ENCODE measurements around the gene FAM83G. TPM values are rescaled to one million over a fixed set of nuclear protein-coding genes. Genes with fewer than 3 reads are reported as not detected.

FAM83G gene
- total RNA-seq, 2 experiments from 2014 or later: 2.9 to 3.0 TPM

DNA sequence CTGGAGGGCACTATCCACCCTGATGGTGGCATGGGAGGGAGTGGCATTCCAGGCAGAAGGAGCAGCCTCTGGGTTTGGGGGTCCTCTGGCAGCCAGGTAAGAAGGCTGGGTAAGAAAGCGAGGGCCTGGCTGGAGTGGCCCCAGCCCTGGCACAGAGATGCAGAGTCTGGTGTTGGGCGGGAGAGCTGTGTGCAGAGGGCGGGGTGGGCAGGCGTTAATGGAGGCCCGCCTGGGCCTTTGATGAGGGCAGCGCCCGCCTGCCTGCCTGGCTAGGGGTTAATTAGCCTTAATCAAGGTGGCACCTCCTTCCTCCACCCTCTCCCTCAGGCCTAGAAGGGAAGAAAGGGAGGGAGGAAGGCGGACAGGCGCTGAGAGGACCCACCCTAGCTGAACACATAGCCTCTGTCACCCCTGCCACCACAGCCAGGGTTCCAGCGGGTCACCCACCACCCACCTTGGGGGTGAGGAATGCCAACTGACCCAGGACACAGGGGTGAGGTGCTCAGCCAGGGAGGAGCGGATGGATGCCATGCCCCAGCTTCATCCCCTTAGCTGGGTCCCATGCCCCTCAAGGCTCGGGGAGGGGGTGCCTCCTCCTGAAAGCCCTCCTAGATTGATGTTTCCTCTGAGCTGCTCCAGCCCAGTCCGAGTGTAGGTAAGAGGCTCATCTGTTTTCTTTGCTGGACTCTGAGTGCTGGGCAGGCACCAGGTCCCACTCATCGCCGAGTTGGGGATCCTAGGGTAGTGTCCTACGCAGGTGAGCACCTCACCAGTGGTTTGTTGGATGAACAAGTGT is 13.4 kb upstream of the FAM83G start:
- H3K4me1 Mint-ChIP-seq (ENCODE audit: low read depth): peaks cover 23% of the 10 kb centered on the region
- H3K36me3 Mint-ChIP-seq (ENCODE audit: low read depth): peaks cover 30% of the 10 kb centered on the region
- intact Hi-C loops (cut with DNase I, micrococcal nuclease): loop anchor here in 1 of 2 experiments (10.0 kb wide), 1 partner anchor 193 kb away; no protein-coding TSS in a partner anchor
- ATAC-seq (ENCODE audit: poor library complexity): no peak
- Histone ChIP-seq H3K27ac (ENCODE audit: low read depth in 1 of 2, low read length in 2 of 2) (no peak overlapping the region), H3K4me3 (ENCODE audit: low read length) (no peak overlapping the region), H3K36me3 (ENCODE audit: insufficient read depth, low read length) (peaks cover 24% of the 10 kb centered on the region), H3K4me1 (ENCODE audit: insufficient read depth, low read length) (peaks cover 13% of the 10 kb centered on the region), H3K27me3 (ENCODE audit: control insufficient read depth in 1 of 2, insufficient read depth in 2 of 2, low read length in 2 of 2) (no peaks in the 10 kb centered on the region), H3K9me3 (ENCODE audit: control insufficient read depth in 1 of 2, insufficient read depth in 1 of 2, low read length in 2 of 2) (no peaks in the 10 kb centered on the region)
- no peak overlapping the region for H3K4me3 Mint-ChIP-seq
- no peaks in the 10 kb centered on the region for H3K27me3 Mint-ChIP-seq
- H3K27ac Mint-ChIP-seq: no peak overlapping the region
- ChIA-PET CTCF (interaction anchor here (0.6 kb wide), 1 partner anchor 126 kb away, joined by 3 read pairs; no protein-coding TSS in a partner anchor), POLR2A (interaction anchor here (1.5 kb wide), 1 partner anchor 63 kb away, joined by 4 read pairs; no protein-coding TSS in a partner anchor)
- TF ChIP-seq, protein P1, sequence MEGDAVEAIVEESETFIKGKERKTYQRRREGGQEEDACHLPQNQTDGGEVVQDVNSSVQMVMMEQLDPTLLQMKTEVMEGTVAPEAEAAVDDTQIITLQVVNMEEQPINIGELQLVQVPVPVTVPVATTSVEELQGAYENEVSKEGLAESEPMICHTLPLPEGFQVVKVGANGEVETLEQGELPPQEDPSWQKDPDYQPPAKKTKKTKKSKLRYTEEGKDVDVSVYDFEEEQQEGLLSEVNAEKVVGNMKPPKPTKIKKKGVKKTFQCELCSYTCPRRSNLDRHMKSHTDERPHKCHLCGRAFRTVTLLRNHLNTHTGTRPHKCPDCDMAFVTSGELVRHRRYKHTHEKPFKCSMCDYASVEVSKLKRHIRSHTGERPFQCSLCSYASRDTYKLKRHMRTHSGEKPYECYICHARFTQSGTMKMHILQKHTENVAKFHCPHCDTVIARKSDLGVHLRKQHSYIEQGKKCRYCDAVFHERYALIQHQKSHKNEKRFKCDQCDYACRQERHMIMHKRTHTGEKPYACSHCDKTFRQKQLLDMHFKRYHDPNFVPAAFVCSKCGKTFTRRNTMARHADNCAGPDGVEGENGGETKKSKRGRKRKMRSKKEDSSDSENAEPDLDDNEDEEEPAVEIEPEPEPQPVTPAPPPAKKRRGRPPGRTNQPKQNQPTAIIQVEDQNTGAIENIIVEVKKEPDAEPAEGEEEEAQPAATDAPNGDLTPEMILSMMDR (IDR thresholded peaks at IDR 0.05): no peak
- H3K9me3 Mint-ChIP-seq: no peaks in the 10 kb centered on the region
- DNase-seq: no peak

DNA sequence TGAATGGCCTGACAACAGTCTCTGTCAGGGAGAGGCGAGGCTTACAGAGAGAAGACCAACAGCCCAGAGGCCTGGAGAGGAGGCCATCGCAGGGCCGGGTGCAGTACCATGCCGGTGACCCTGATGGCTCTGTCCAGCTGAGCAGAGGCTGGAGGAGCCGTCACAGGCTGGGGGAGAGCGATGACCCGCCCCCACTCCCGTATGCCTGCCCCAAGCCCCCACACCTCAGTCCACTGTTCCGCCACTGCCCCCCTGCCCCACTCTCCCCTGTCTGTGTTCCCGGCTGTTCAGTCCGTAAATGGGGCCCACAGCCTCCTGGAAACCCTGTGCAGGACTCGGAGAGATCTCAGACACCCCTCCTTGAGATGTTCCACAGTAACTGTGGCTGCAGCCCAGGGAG is 12.8 kb upstream of the FAM83G start:
- CTCF ChIA-PET: no interaction called here
- no peaks in the 10 kb centered on the region for H3K9me3 ChIP-seq (ENCODE audit: control insufficient read depth in 1 of 2, insufficient read depth in 1 of 2, low read length in 2 of 2)
- ATAC-seq (ENCODE audit: poor library complexity) (no peak), DNase-seq (no peak)
- H3K27ac ChIP-seq (ENCODE audit: low read depth in 1 of 2, low read length in 2 of 2): no peak overlapping the region
- no peak overlapping the region for H3K4me3 Mint-ChIP-seq
- H3K27ac Mint-ChIP-seq: no peak overlapping the region
- TF ChIP-seq, protein P1 (IDR thresholded peaks at IDR 0.05): no peak
- POLR2A ChIA-PET: interaction anchor here (1.5 kb wide), 1 partner anchor 13 kb away, joined by 3 read pairs; the partner anchor contains the start of gene FAM83G
- no peaks in the 10 kb centered on the region for H3K27me3 ChIP-seq (ENCODE audit: control insufficient read depth in 1 of 2, insufficient read depth in 2 of 2, low read length in 2 of 2)
- H3K27me3 Mint-ChIP-seq: no peaks in the 10 kb centered on the region
- H3K4me1 ChIP-seq (ENCODE audit: insufficient read depth, low read length): peaks cover 10% of the 10 kb centered on the region
- H3K4me3 ChIP-seq (ENCODE audit: low read length): no peak overlapping the region
- no peaks in the 10 kb centered on the region for H3K9me3 Mint-ChIP-seq
- H3K4me1 Mint-ChIP-seq (ENCODE audit: low read depth): peaks cover 18% of the 10 kb centered on the region
- intact Hi-C loops (cut with DNase I, micrococcal nuclease): loop anchor here in 1 of 2 experiments (10.0 kb wide), 1 partner anchor 193 kb away; no protein-coding TSS in a partner anchor
- H3K36me3 Mint-ChIP-seq (ENCODE audit: low read depth): peaks cover 24% of the 10 kb centered on the region
- H3K36me3 ChIP-seq (ENCODE audit: insufficient read depth, low read length): peaks cover 20% of the 10 kb centered on the region

- CTCF ChIA-PET: no interaction called here
- intact Hi-C loops (cut with DNase I, micrococcal nuclease): loop anchor here in 1 of 2 experiments (10.0 kb wide), 1 partner anchor 192 kb away; no protein-coding TSS in a partner anchor
- Histone ChIP-seq H3K36me3 (ENCODE audit: insufficient read depth, low read length) (peaks cover 15% of the 10 kb centered on the region), H3K4me1 (ENCODE audit: insufficient read depth, low read length) (peaks cover 10% of the 10 kb centered on the region), H3K27me3 (ENCODE audit: control insufficient read depth in 1 of 2, insufficient read depth in 2 of 2, low read length in 2 of 2) (no peaks in the 10 kb centered on the region), H3K27ac (ENCODE audit: low read depth in 1 of 2, low read length in 2 of 2) (no peak overlapping the region), H3K9me3 (ENCODE audit: control insufficient read depth in 1 of 2, insufficient read depth in 1 of 2, low read length in 2 of 2) (no peaks in the 10 kb centered on the region), H3K4me3 (ENCODE audit: low read length) (no peak overlapping the region)
- POLR2A ChIA-PET: interaction anchor here (1.5 to 1.7 kb wide), 2 partner anchors 11 to 12 kb away, joined by 3 to 5 read pairs; partner anchors contain the start of gene FAM83G
- no peaks in the 10 kb centered on the region for H3K9me3 Mint-ChIP-seq
- H3K36me3 Mint-ChIP-seq (ENCODE audit: low read depth): peaks cover 20% of the 10 kb centered on the region
- peaks cover 18% of the 10 kb centered on the region for H3K4me1 Mint-ChIP-seq (ENCODE audit: low read depth)
- DNase-seq (no peak), ATAC-seq (ENCODE audit: poor library complexity) (no peak)
- H3K27ac Mint-ChIP-seq: no peak overlapping the region
- H3K27me3 Mint-ChIP-seq: no peaks in the 10 kb centered on the region
- TF ChIP-seq, protein P1 (IDR thresholded peaks at IDR 0.05): no peak
- H3K4me3 Mint-ChIP-seq: no peak overlapping the region
These were observed 12.3 kb upstream of the FAM83G start for GRCh38 chr17:19016881-19017280.
